GM12878 (cell line): ENCODE results near the gene MTFP1. TPM values are rescaled to one million over a fixed set of nuclear protein-coding genes. Genes with fewer than 3 reads are reported as not detected.

ENCODE experiments used
- ATAC-seq: fragments of 200-7000 bp; cut with Tn5 transposase; 3 replicates; pipeline ENCODE4 v1.9.1; 2020; ENCODE audit warnings: mild to moderate bottlenecking, moderate library complexity
- BruUV-seq: library from RNA; stranded (reverse); fragments of 400-500 nt; replicated peaks from 2 replicates; lab custom pipeline; 2021; lab: Mats Ljungman, UMichigan
- CTCF ChIA-PET: fragments of 300-600 bp; sonication (Branson Sonifier 250); formaldehyde crosslinking; extraction: SDS; loops from one replicate; lab custom pipeline; 2021; ENCODE audit warnings: inconsistent platforms; lab: Yijun Ruan, JAX
- POLR2A ChIA-PET: fragments of 350-600 bp; formaldehyde crosslinking; extraction: SDS; loops from one replicate; lab custom pipeline; 2021; ENCODE audit warnings: inconsistent platforms; lab: Charles Lee
- RAD21 ChIA-PET: fragments of 300-600 bp; sonication (Branson Sonifier 250); formaldehyde crosslinking; loops from one replicate; lab custom pipeline; 2023; ENCODE audit warnings: antibody characterized with exemption; ENCODE audit not compliant: unreplicated experiment; lab: Charles Lee
- SMC1A ChIA-PET: fragments of 300-600 bp; sonication (Branson Sonifier 250); formaldehyde crosslinking; loops from one replicate; lab custom pipeline; 2023; ENCODE audit not compliant: unreplicated experiment, uncharacterized antibody; lab: Charles Lee
- DNase-seq: peaks from one replicate; pipeline ENCODE4 v3.0.0-alpha.2; 2011; ENCODE audit warnings: low read depth, low spot score
- FAIRE-seq: peaks from 3 replicates; lab custom pipeline; 2011; peaks lifted over from hg19 to GRCh38; lab: Jason Lieb, UNC
- H2AFZ ChIP-seq: 2 replicates; pipeline ENCODE4 v1.6.0; 2011; ENCODE audit warnings: low read depth, low read length, control low read depth; ENCODE audit not compliant: control insufficient read depth
- H3K27ac ChIP-seq: 2 replicates; pipeline ENCODE4 v1.5.1; 2011; ENCODE audit warnings: control low read depth; ENCODE audit not compliant: control insufficient read depth, insufficient read depth
- H3K27me3 ChIP-seq, 2 experiments: replicated peaks in 1 of 2; 2 replicates each; pipeline versions ENCODE4 v1.6.0 to v1.6.1; 2011; ENCODE audit warnings: low read length in 1 of 2; ENCODE audit not compliant: control insufficient read depth in 2 of 2, insufficient read depth in 2 of 2
- H3K36me3 ChIP-seq, 2 experiments: 2 replicates each; pipeline ENCODE4 v1.5.1; 2011; ENCODE audit warnings: low read length in 1 of 2; ENCODE audit not compliant: control insufficient read depth in 2 of 2, insufficient read depth in 2 of 2
- H3K4me1 ChIP-seq: 2 replicates; pipeline ENCODE4 v1.6.1; 2011; ENCODE audit warnings: mild to moderate bottlenecking, low read length, moderate library complexity, mixed read lengths; ENCODE audit not compliant: control insufficient read depth, insufficient read depth
- H3K4me2 ChIP-seq: 2 replicates; pipeline ENCODE4 v1.6.0; 2011; ENCODE audit warnings: control low read depth; ENCODE audit not compliant: control insufficient read depth, insufficient read depth
- H3K4me3 ChIP-seq: fragments of 200-600 bp; sonication (generic); 2 replicates; pipeline ENCODE4 v1.5.1; 2016
- H3K79me2 ChIP-seq: 2 replicates; pipeline ENCODE4 v1.6.0; 2011; ENCODE audit warnings: low read length; ENCODE audit not compliant: control insufficient read depth, insufficient read depth
- H3K9ac ChIP-seq: 2 replicates; pipeline ENCODE4 v1.8.0; 2011; ENCODE audit warnings: low read length, control low read depth, mixed read lengths; ENCODE audit not compliant: control insufficient read depth, insufficient read depth
- H3K9me3 ChIP-seq: replicated peaks from 3 replicates; pipeline ENCODE4 v1.5.1; 2011; ENCODE audit warnings: mild to moderate bottlenecking, low read length; ENCODE audit not compliant: control insufficient read depth, insufficient read depth
- H4K20me1 ChIP-seq: 2 replicates; pipeline ENCODE4 v1.6.0; 2011; ENCODE audit not compliant: control insufficient read depth, insufficient read depth
- BMI1 ChIP-seq: fragments of 450-650 bp; IDR thresholded peaks from 2 replicates; pipeline ENCODE4 v1.6.1; 2016; ENCODE audit warnings: mild to moderate bottlenecking, moderate library complexity, borderline replicate concordance
- CBX3 ChIP-seq: fragments of 200-600 bp; sonication (generic); IDR thresholded peaks from 2 replicates; pipeline ENCODE4 v1.6.1; 2016; ENCODE audit warnings: low read depth, borderline replicate concordance
- CHD2 ChIP-seq: IDR thresholded peaks from 2 replicates; pipeline ENCODE4 v1.6.1; 2011; ENCODE audit warnings: low read depth, low read length, improper control_type of control experiment, borderline replicate concordance
- DPF2 ChIP-seq: fragments of 450-650 bp; IDR thresholded peaks from 2 replicates; pipeline ENCODE4 v1.6.1; 2017; ENCODE audit warnings: mild to moderate bottlenecking
- EED ChIP-seq: sonication (generic); IDR thresholded peaks from 2 replicates; pipeline ENCODE4 v1.6.1; 2016; ENCODE audit warnings: antibody characterized with exemption, low read depth
- GABPA ChIP-seq: IDR thresholded peaks from 2 replicates; pipeline ENCODE4 v1.6.1; 2014; ENCODE audit warnings: antibody characterized with exemption, low read depth, mild to moderate bottlenecking, inconsistent platforms
- KLF5 ChIP-seq: fragments of 450-650 bp; IDR thresholded peaks from 2 replicates; pipeline ENCODE4 v1.6.1; 2014; ENCODE audit warnings: mild to moderate bottlenecking; ENCODE audit not compliant: partially characterized antibody
- POLR2AphosphoS5 ChIP-seq: IDR thresholded peaks from 2 replicates; pipeline ENCODE4 v1.6.1; 2011; ENCODE audit warnings: mild to moderate bottlenecking, low read length, inconsistent platforms
- RB1 ChIP-seq: fragments of 450-650 bp; formaldehyde crosslinking; IDR thresholded peaks from 2 replicates; pipeline ENCODE4 v1.6.1; 2017; ENCODE audit warnings: mild to moderate bottlenecking, borderline replicate concordance
- SP1 ChIP-seq: IDR thresholded peaks from one replicate; pipeline ENCODE4 v1.6.1; 2011; ENCODE audit warnings: low read depth, low read length
- SPI1 ChIP-seq: IDR thresholded peaks from 2 replicates; pipeline ENCODE4 v1.6.1; 2011; ENCODE audit warnings: low read depth, mild to moderate bottlenecking, low read length, moderate library complexity, borderline replicate concordance; ENCODE audit not compliant: insufficient read depth
- WGBS: methylation state at CpG from one replicate; pipeline ENCODE4 v1.1.6; 2016; ENCODE audit warnings: low lambda C conversion rate; ENCODE audit not compliant: insufficient replicate concordance, insufficient coverage; ENCODE audit errors: missing lambda C conversion rate; 5-methylcytosine and 5-hydroxymethylcytosine counted together
- in situ Hi-C: fragments of 300-500 bp; cut with MboI; formaldehyde crosslinking; loops from 9 replicates; pipeline ENCODE4 v1.14.3; 2018; ENCODE audit warnings: mixed read lengths
- intact Hi-C: fragments of 100-400 bp; cut with micrococcal nuclease; formaldehyde crosslinking; loops from one replicate; pipeline ENCODE4 v1.14.2; 2022; ENCODE audit not compliant: unreplicated experiment
- polyA plus RNA-seq, 11 experiments: library from polyadenylated mRNA; depleted of rRNA in 4 of 11; unstranded in 6 of 11; stranded (reverse) in 5 of 11; fragments of >200 nt; fragmentation: Nextera tagmentation in 4 of 11; fragmentation: Illumina TruSeq in 1 of 11; extraction: Ambion mirVana in 4 of 11; extraction: Trizol in 1 of 11; gene quantifications; 1 replicate in 1 of 11; 2 replicates in 10 of 11; pipeline versions ENCODE4 v1.2.1 to v1.2.3, GENCODE V29; 2011 to 2016; ENCODE audit warnings: inconsistent platforms in 2 of 11, missing spikeins in 2 of 11, low read depth in 1 of 11
- total RNA-seq, 4 experiments: library from RNA; depleted of rRNA in 3 of 4; stranded (reverse); fragments of >200 nt in 3 of 4; fragmentation: Illumina TruSeq in 1 of 4; extraction: Trizol in 1 of 4; gene quantifications; 2 replicates each; pipeline versions ENCODE4 v1.2.1 to v1.2.3, GENCODE V29; 2013 to 2021
- TF ChIP-seq, protein P1 (sequence below): fragments of 450-650 bp; IDR thresholded peaks from 2 replicates; pipeline ENCODE4 v1.6.1; 2017; ENCODE audit warnings: mild to moderate bottlenecking, moderate library complexity
- TF ChIP-seq, protein P2 (sequence below), 3 experiments: IDR thresholded peaks in 2 of 3; conservative IDR thresholded peaks in 1 of 3; 2 replicates each; pipeline ENCODE4 v1.5.1; 2011; ENCODE audit warnings: low read depth in 3 of 3, low read length in 3 of 3, mild to moderate bottlenecking in 3 of 3, control low read depth in 2 of 3, moderate library complexity in 2 of 3, inconsistent platforms in 1 of 3, mixed read lengths in 1 of 3; ENCODE audit not compliant: control insufficient read depth in 2 of 3, insufficient read depth in 1 of 3; ENCODE audit errors: extremely low read depth in 1 of 3
- TF ChIP-seq, protein P3 (sequence below): IDR thresholded peaks from 2 replicates; pipeline ENCODE4 v1.6.1; 2011; ENCODE audit warnings: low read depth, low read length, improper control_type of control experiment, borderline replicate concordance

Gene MTFP1
- total and polyA plus RNA-seq, 10 of the 15 experiments (the other 5 are each of a cell fraction or from before 2014, with no cell fraction given), result 20.5 to 133 (median 59.8) TPM

DNA sequence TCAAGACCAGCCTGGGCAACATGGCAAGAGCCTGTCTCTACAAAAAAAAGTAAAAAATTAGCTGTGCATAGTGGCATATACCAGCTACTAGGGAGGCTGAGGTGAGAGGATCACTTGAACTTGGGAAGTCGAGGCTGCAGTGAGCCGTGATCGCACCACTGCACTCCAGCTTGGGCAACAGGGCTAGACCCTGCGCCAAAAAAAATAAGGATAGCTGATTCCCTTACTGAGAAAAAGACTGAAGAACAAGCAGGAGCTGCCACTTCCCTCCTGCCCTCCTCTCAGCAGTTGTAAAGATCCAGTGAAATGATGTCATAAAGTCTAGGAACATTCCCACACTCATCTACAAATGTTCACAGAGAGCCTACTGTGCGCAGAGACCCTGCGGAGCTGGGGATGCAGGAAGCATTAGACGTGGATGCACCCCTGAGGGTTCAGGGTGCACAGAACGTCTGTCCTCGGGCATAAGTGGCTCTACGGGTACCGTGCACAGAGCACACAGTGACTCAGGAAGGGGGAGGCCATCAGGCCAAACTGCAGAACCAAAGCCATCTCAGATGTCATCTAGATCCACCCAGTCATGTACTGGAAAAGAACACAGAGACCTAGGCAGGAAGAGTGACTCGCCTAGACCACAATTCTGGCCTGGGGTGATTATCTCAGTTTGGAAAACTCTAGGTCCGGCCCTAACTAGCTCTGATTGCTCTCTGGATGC, 17.0 kb upstream of the MTFP1 start:
- Histone ChIP-seq H3K4me2 (no peak overlapping the region), H3K27ac (no peak overlapping the region), H3K9ac (no peak overlapping the region), H4K20me1 (no peaks in the 10 kb centered on the region), H3K9me3 (no peaks in the 10 kb centered on the region), H3K4me3 (no peak overlapping the region), H3K4me1 (no peaks in the 10 kb centered on the region), H3K79me2 (no peaks in the 10 kb centered on the region), H2AFZ (no peak overlapping the region), H3K36me3 (no peaks in the 10 kb centered on the region; a peak in 1 of 4 replicates), H3K27me3 (no peaks in the 10 kb centered on the region)
- DNase-seq (no peak), ATAC-seq (no peak), FAIRE-seq (no peak)
- in situ Hi-C loops, result no loop called here
- ChIA-PET RAD21 (no interaction called here), SMC1A (interaction anchor here (1.3 kb wide), 1 partner anchor 14 kb away, joined by 3 read pairs; no protein-coding TSS in a partner anchor), CTCF (interaction anchor here (1.5 kb wide), 1 partner anchor 16 kb away, joined by 4 read pairs; the partner anchor contains the start of gene MTFP1), POLR2A (no interaction called here)
- TF ChIP-seq GABPA (no peak), SP1 (no peak), POLR2AphosphoS5 (no peak), BMI1 (no peak), SPI1 (no peak), DPF2 (no peak), KLF5 (no peak), CBX3 (no peak), RB1 (no peak), EED (no peak), CHD2 (no peak)
- TF ChIP-seq, protein P1, sequence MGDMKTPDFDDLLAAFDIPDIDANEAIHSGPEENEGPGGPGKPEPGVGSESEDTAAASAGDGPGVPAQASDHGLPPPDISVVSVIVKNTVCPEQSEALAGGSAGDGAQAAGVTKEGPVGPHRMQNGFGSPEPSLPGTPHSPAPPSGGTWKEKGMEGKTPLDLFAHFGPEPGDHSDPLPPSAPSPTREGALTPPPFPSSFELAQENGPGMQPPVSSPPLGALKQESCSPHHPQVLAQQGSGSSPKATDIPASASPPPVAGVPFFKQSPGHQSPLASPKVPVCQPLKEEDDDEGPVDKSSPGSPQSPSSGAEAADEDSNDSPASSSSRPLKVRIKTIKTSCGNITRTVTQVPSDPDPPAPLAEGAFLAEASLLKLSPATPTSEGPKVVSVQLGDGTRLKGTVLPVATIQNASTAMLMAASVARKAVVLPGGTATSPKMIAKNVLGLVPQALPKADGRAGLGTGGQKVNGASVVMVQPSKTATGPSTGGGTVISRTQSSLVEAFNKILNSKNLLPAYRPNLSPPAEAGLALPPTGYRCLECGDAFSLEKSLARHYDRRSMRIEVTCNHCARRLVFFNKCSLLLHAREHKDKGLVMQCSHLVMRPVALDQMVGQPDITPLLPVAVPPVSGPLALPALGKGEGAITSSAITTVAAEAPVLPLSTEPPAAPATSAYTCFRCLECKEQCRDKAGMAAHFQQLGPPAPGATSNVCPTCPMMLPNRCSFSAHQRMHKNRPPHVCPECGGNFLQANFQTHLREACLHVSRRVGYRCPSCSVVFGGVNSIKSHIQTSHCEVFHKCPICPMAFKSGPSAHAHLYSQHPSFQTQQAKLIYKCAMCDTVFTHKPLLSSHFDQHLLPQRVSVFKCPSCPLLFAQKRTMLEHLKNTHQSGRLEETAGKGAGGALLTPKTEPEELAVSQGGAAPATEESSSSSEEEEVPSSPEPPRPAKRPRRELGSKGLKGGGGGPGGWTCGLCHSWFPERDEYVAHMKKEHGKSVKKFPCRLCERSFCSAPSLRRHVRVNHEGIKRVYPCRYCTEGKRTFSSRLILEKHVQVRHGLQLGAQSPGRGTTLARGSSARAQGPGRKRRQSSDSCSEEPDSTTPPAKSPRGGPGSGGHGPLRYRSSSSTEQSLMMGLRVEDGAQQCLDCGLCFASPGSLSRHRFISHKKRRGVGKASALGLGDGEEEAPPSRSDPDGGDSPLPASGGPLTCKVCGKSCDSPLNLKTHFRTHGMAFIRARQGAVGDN, result no peak
- TF ChIP-seq, protein P2, sequence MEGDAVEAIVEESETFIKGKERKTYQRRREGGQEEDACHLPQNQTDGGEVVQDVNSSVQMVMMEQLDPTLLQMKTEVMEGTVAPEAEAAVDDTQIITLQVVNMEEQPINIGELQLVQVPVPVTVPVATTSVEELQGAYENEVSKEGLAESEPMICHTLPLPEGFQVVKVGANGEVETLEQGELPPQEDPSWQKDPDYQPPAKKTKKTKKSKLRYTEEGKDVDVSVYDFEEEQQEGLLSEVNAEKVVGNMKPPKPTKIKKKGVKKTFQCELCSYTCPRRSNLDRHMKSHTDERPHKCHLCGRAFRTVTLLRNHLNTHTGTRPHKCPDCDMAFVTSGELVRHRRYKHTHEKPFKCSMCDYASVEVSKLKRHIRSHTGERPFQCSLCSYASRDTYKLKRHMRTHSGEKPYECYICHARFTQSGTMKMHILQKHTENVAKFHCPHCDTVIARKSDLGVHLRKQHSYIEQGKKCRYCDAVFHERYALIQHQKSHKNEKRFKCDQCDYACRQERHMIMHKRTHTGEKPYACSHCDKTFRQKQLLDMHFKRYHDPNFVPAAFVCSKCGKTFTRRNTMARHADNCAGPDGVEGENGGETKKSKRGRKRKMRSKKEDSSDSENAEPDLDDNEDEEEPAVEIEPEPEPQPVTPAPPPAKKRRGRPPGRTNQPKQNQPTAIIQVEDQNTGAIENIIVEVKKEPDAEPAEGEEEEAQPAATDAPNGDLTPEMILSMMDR (IDR thresholded peaks at IDR 0.05 in 2 of 3, conservative IDR thresholded peaks at IDR 0.05 in 1 of 3; ENCODE audit: control insufficient read depth in 2 of 3, extremely low read depth in 1 of 3, insufficient read depth in 1 of 3, low read depth in 3 of 3, low read length in 3 of 3), result no peak
- TF ChIP-seq, protein P3, sequence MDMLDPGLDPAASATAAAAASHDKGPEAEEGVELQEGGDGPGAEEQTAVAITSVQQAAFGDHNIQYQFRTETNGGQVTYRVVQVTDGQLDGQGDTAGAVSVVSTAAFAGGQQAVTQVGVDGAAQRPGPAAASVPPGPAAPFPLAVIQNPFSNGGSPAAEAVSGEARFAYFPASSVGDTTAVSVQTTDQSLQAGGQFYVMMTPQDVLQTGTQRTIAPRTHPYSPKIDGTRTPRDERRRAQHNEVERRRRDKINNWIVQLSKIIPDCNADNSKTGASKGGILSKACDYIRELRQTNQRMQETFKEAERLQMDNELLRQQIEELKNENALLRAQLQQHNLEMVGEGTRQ, result no peak
- no TSS peak for BruUV-seq
- intact Hi-C loops, result no loop called here
- WGBS, result 89% methylated on average over 13 of the region's 13 CpGs
